ENCODE data around the gene ISY1. TPM values are rescaled to one million over a fixed set of nuclear protein-coding genes. Genes with fewer than 3 reads are reported as not detected.
"Not testable (repeated sequence)": the region's sequence is repeated elsewhere in the genome, so short reads cannot be mapped to it uniquely, and the experiment has no call there.

ISY1 gene
- total and polyA plus RNA-seq, 2 donors = 32.6 to 34.8 TPM

DNA sequence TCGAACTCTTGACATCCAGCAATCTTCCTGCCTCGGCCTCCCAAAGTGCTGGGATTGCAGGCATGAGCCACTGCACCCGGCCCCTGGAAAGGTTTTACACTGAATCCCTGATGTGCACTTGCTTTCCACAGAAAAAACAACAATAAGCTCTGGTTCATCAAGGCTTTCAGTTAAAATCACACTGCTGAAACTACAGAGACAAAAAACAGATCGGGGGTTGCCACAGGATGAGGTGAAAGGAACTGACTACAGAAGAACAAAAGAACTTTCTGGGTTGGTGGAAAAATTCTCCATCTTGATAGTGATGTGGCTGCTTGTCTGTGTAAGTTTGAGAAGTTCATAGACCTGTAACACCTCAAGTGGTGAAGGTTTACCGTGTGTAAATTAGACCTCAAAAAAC lies 42.1 kb downstream of the ISY1 start:
- DNase-seq (ENCODE audit: low read depth in 6 of 9, low spot score in 9 of 9) = peak; percentile 39 to 93 (median 79)
- H3K4me1 ChIP-seq (ENCODE audit: control insufficient read depth in 2 of 2, insufficient read depth in 2 of 2, low read length in 2 of 2) = peaks cover 26 to 54% of the 10 kb centered on the region in 2 donors
- no peaks in the 10 kb centered on the region for H3K27me3 ChIP-seq (ENCODE audit: control insufficient read depth in 2 of 2, insufficient read depth in 1 of 2, low read length in 1 of 2)
- peaks cover 6 to 13% of the 10 kb centered on the region in 2 donors for H3K36me3 ChIP-seq (ENCODE audit: control insufficient read depth in 2 of 2, insufficient read depth in 2 of 2, low read length in 1 of 2)
- WGBS = 47% methylated on average over 5 of the region's 5 CpGs
- H3K9me3 ChIP-seq (ENCODE audit: control insufficient read depth in 2 of 2, insufficient read depth in 1 of 2, low read length in 1 of 2) = no peaks in the 10 kb centered on the region
- H3K4me3 ChIP-seq (ENCODE audit: low read length in 2 of 2) = peak overlapping the region; percentile 62 to 97
- H3K27ac ChIP-seq (ENCODE audit: low read depth in 1 of 2, low read length in 1 of 2) = peak overlapping the region; percentile 94 to 95

DNA sequence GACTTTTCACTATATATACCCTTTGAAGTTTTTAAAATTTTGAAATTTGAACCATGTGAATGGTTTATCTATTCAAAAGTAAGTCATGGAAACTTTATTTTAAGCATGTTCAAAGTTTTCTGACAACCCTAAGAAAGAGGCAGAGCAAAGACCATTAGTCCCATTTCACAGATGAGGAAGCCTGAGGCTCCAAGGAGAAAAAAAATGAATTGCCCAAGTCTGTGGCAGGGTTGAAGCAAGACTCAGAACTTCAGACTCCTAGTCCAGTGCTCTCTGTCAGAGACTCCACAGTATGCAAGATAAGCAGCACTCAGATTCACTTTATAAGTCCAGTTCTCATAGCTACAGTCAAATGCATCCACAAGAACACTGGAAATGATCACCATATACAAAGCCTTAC lies 43.7 kb downstream of the ISY1 start:
- peaks cover 26 to 51% of the 10 kb centered on the region in 2 donors for H3K4me1 ChIP-seq (ENCODE audit: control insufficient read depth in 2 of 2, insufficient read depth in 2 of 2, low read length in 2 of 2)
- H3K27ac ChIP-seq (ENCODE audit: low read depth in 1 of 2, low read length in 1 of 2) = peak overlapping the region in 1 of 2 donors; percentile 19
- peaks cover 6 to 16% of the 10 kb centered on the region in 2 donors for H3K36me3 ChIP-seq (ENCODE audit: control insufficient read depth in 2 of 2, insufficient read depth in 2 of 2, low read length in 1 of 2)
- no peak overlapping the region for H3K4me3 ChIP-seq (ENCODE audit: low read length in 2 of 2)
- no peaks in the 10 kb centered on the region for H3K9me3 ChIP-seq (ENCODE audit: control insufficient read depth in 2 of 2, insufficient read depth in 1 of 2, low read length in 1 of 2)
- DNase-seq (ENCODE audit: low read depth in 6 of 9, low spot score in 9 of 9) = no peak
- no peaks in the 10 kb centered on the region for H3K27me3 ChIP-seq (ENCODE audit: control insufficient read depth in 2 of 2, insufficient read depth in 1 of 2, low read length in 1 of 2)

GRCh38 chr3:129116482-129116946 lies 44.3 kb downstream of the ISY1 start:
- peak in 5 of 9 donors; percentile 21 to 74 (median 43) for DNase-seq (ENCODE audit: low read depth in 6 of 9, low spot score in 9 of 9)
- Histone ChIP-seq H3K9me3 (ENCODE audit: control insufficient read depth in 2 of 2, insufficient read depth in 1 of 2, low read length in 1 of 2) (no peaks in the 10 kb centered on the region), H3K36me3 (ENCODE audit: control insufficient read depth in 2 of 2, insufficient read depth in 2 of 2, low read length in 1 of 2) (peaks cover 9 to 16% of the 10 kb centered on the region in 2 donors), H3K27me3 (ENCODE audit: control insufficient read depth in 2 of 2, insufficient read depth in 1 of 2, low read length in 1 of 2) (no peaks in the 10 kb centered on the region), H3K4me1 (ENCODE audit: control insufficient read depth in 2 of 2, insufficient read depth in 2 of 2, low read length in 2 of 2) (peaks cover 26 to 50% of the 10 kb centered on the region in 2 donors), H3K4me3 (ENCODE audit: low read length in 2 of 2) (peak overlapping the region in 1 of 2 donors; percentile 1), H3K27ac (ENCODE audit: low read depth in 1 of 2, low read length in 1 of 2) (peak overlapping the region; percentile 44 to 74)
- 65% methylated on average over 5 of the region's 5 CpGs for WGBS

- H3K4me3 ChIP-seq (ENCODE audit: low read length in 2 of 2) = no peak overlapping the region
- no peak for DNase-seq (ENCODE audit: low read depth in 6 of 9, low spot score in 9 of 9)
- no peaks in the 10 kb centered on the region for H3K27me3 ChIP-seq (ENCODE audit: control insufficient read depth in 2 of 2, insufficient read depth in 1 of 2, low read length in 1 of 2)
- no peaks in the 10 kb centered on the region for H3K9me3 ChIP-seq (ENCODE audit: control insufficient read depth in 2 of 2, insufficient read depth in 1 of 2, low read length in 1 of 2)
- H3K36me3 ChIP-seq (ENCODE audit: control insufficient read depth in 2 of 2, insufficient read depth in 2 of 2, low read length in 1 of 2) = peaks cover 12 to 34% of the 10 kb centered on the region in 2 donors
- peaks cover 23 to 41% of the 10 kb centered on the region in 2 donors for H3K4me1 ChIP-seq (ENCODE audit: control insufficient read depth in 2 of 2, insufficient read depth in 2 of 2, low read length in 2 of 2)
- WGBS = 96% methylated on average over 6 of the region's 6 CpGs
- no peak overlapping the region for H3K27ac ChIP-seq (ENCODE audit: low read depth in 1 of 2, low read length in 1 of 2)
Measured at GRCh38 chr3:129114455-129114854, 46.4 kb downstream of the ISY1 start.

DNA sequence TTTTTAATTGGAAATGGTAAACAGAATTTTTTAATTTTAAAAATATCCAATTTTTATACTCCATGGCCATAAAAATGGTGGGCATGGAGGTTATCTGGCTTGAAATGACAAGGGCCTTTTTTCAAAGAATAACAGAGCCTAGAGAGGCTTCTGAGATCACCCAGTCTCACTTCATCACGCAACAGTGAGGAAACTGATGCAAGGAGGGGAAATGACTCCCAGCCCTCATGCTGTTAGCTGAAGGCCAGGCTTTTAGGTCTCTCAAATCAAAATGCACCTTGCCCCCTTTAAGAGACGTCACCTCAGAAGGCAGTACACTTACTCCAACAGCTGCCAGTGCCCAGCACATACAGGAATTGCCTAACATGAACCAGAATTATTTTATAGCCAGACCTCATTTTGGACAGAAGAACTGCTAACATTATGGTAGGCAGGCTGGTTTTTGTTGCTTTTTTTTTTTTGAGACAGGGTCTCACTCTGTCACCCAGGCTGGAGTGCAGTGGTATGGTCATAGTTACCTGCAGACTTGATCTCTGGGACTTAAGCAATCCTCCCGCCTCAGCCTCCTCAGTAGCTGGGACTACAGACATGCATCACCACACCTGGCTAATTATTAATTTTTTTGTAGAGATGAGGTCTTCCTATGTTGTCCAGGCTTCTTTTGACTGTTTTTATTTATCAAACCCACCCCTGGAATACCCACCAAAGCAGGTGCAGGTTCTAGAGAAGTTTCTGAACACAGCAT lies 48.4 kb downstream of the ISY1 start:
- Histone ChIP-seq H3K27me3 (ENCODE audit: control insufficient read depth in 2 of 2, insufficient read depth in 1 of 2, low read length in 1 of 2) (no peaks in the 10 kb centered on the region), H3K4me3 (ENCODE audit: low read length in 2 of 2) (no peak overlapping the region), H3K36me3 (ENCODE audit: control insufficient read depth in 2 of 2, insufficient read depth in 2 of 2, low read length in 1 of 2) (peaks cover 14 to 42% of the 10 kb centered on the region in 2 donors), H3K27ac (ENCODE audit: low read depth in 1 of 2, low read length in 1 of 2) (no peak overlapping the region), H3K9me3 (ENCODE audit: control insufficient read depth in 2 of 2, insufficient read depth in 1 of 2, low read length in 1 of 2) (no peaks in the 10 kb centered on the region), H3K4me1 (ENCODE audit: control insufficient read depth in 2 of 2, insufficient read depth in 2 of 2, low read length in 2 of 2) (peaks cover 11 to 22% of the 10 kb centered on the region in 2 donors)
- DNase-seq (ENCODE audit: low read depth in 6 of 9, low spot score in 9 of 9) = no peak
- 92% methylated on average over 3 of the region's 3 CpGs for WGBS

GRCh38 chr3:129111076-129111780 lies 49.6 kb downstream of the ISY1 start:
- H3K4me3 ChIP-seq (ENCODE audit: low read length in 2 of 2); H3K27ac ChIP-seq (ENCODE audit: low read depth in 1 of 2, low read length in 1 of 2); DNase-seq (ENCODE audit: low read depth in 6 of 9, low spot score in 9 of 9); H3K27me3 ChIP-seq (ENCODE audit: control insufficient read depth in 2 of 2, insufficient read depth in 1 of 2, low read length in 1 of 2); H3K4me1 ChIP-seq (ENCODE audit: control insufficient read depth in 2 of 2, insufficient read depth in 2 of 2, low read length in 2 of 2); H3K9me3 ChIP-seq (ENCODE audit: control insufficient read depth in 2 of 2, insufficient read depth in 1 of 2, low read length in 1 of 2): not testable (repeated sequence)
- 98% methylated on average over 10 of the region's 10 CpGs for WGBS
- H3K36me3 ChIP-seq (ENCODE audit: control insufficient read depth in 2 of 2, insufficient read depth in 2 of 2, low read length in 1 of 2) = peaks cover 25 to 49% of the 10 kb centered on the region in 2 donors

GRCh38 chr3:129107793-129108192 lies 53.1 kb downstream of the ISY1 start:
- WGBS = 96% methylated on average over 8 of the region's 8 CpGs
- no peak overlapping the region for H3K4me3 ChIP-seq (ENCODE audit: low read length in 2 of 2)
- no peaks in the 10 kb centered on the region for H3K9me3 ChIP-seq (ENCODE audit: control insufficient read depth in 2 of 2, insufficient read depth in 1 of 2, low read length in 1 of 2)
- DNase-seq (ENCODE audit: low read depth in 6 of 9, low spot score in 9 of 9) = no peak
- peaks cover 28 to 51% of the 10 kb centered on the region in 2 donors for H3K36me3 ChIP-seq (ENCODE audit: control insufficient read depth in 2 of 2, insufficient read depth in 2 of 2, low read length in 1 of 2)
- peaks cover 0 to 4% of the 10 kb centered on the region in 2 donors for H3K4me1 ChIP-seq (ENCODE audit: control insufficient read depth in 2 of 2, insufficient read depth in 2 of 2, low read length in 2 of 2)
- H3K27me3 ChIP-seq (ENCODE audit: control insufficient read depth in 2 of 2, insufficient read depth in 1 of 2, low read length in 1 of 2) = no peaks in the 10 kb centered on the region
- H3K27ac ChIP-seq (ENCODE audit: low read depth in 1 of 2, low read length in 1 of 2) = no peak overlapping the region

DNA sequence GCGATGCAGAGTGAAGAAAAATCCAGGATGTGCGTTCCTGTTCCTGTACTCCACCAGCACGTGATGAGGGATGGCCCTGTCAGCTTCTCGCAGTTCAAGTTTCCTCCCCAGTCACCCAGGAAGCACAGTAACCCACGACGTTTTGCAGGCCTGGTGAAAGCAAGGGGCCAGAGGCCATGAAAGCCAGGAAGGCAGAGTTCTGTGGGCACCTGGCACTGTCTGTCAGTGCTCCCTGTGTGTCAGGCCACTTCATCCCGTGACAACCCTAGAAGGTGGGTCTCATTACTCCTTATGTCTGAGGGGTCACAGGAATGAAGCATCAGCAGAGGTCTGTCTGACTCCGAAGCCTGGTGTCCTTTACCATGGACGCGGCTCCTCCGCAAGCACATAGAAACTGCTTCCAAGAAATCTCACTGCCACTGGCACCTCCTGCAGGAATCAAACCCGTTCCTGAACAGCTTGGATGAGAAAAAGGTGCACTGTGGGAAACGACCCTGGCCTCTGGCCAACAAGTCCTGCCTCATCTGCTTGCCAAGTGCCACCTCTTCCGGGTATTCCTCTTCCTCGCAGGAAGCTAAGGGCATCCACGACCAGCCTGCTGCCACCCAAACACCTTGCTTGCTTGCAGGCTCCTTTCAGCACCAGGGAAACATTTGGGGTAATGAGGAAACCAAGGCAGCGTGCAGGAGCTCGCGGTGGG lies 53.8 kb downstream of the ISY1 start:
- Histone ChIP-seq H3K9me3 (ENCODE audit: control insufficient read depth in 2 of 2, insufficient read depth in 1 of 2, low read length in 1 of 2) (no peaks in the 10 kb centered on the region), H3K27ac (ENCODE audit: low read depth in 1 of 2, low read length in 1 of 2) (no peak overlapping the region), H3K4me3 (ENCODE audit: low read length in 2 of 2) (no peak overlapping the region), H3K4me1 (ENCODE audit: control insufficient read depth in 2 of 2, insufficient read depth in 2 of 2, low read length in 2 of 2) (no peaks in the 10 kb centered on the region), H3K36me3 (ENCODE audit: control insufficient read depth in 2 of 2, insufficient read depth in 2 of 2, low read length in 1 of 2) (peaks cover 33 to 48% of the 10 kb centered on the region in 2 donors), H3K27me3 (ENCODE audit: control insufficient read depth in 2 of 2, insufficient read depth in 1 of 2, low read length in 1 of 2) (no peaks in the 10 kb centered on the region)
- DNase-seq (ENCODE audit: low read depth in 6 of 9, low spot score in 9 of 9) = no peak
- 90% methylated on average over 19 of the region's 19 CpGs for WGBS

- H3K4me1 ChIP-seq (ENCODE audit: control insufficient read depth in 2 of 2, insufficient read depth in 2 of 2, low read length in 2 of 2) = no peaks in the 10 kb centered on the region
- WGBS = 97% methylated on average over 5 of the region's 5 CpGs
- no peak for DNase-seq (ENCODE audit: low read depth in 6 of 9, low spot score in 9 of 9)
- H3K27ac ChIP-seq (ENCODE audit: low read depth in 1 of 2, low read length in 1 of 2) = no peak overlapping the region
- H3K4me3 ChIP-seq (ENCODE audit: low read length in 2 of 2) = no peak overlapping the region
- H3K27me3 ChIP-seq (ENCODE audit: control insufficient read depth in 2 of 2, insufficient read depth in 1 of 2, low read length in 1 of 2) = no peaks in the 10 kb centered on the region
- H3K36me3 ChIP-seq (ENCODE audit: control insufficient read depth in 2 of 2, insufficient read depth in 2 of 2, low read length in 1 of 2) = peaks cover 33 to 51% of the 10 kb centered on the region in 2 donors
- no peaks in the 10 kb centered on the region for H3K9me3 ChIP-seq (ENCODE audit: control insufficient read depth in 2 of 2, insufficient read depth in 1 of 2, low read length in 1 of 2)
Measured at GRCh38 chr3:129106320-129106719, 54.5 kb downstream of the ISY1 start.

Measured in thymus (tissue), 11 donors.